Measurements from ENCODE around the gene IGLL5. TPM values are rescaled to one million over a fixed set of nuclear protein-coding genes. Genes with fewer than 3 reads are reported as not detected.

IGLL5 gene
- total RNA-seq, 1 donor from 2014 or later, result not detected

DNA sequence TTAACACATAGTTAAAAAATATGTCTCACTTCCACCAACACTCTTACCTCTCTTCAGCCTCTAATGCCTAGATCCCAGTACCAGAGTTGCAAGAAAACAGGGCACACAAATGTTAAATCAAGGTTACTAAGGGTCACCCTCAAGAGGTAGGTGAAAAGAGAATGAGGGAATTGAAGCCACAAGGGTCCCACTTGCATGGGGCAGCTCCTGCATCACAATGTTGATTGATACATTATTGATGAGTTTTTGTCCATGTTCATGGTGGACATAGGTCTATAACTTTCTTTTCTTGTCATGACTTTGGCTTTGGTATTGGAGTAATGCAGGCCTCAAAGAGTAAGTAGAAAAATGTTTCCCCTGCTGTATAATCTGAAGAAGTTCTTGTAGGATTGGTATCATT is 46.0 kb upstream of the IGLL5 start:
- Mint-ChIP-seq H3K27me3 (ENCODE audit: unreplicated experiment) (peaks cover 1% of the 10 kb centered on the region), H3K4me1 (ENCODE audit: unreplicated experiment) (no peaks in the 10 kb centered on the region), H3K27ac (ENCODE audit: unreplicated experiment) (no peak overlapping the region)

DNA sequence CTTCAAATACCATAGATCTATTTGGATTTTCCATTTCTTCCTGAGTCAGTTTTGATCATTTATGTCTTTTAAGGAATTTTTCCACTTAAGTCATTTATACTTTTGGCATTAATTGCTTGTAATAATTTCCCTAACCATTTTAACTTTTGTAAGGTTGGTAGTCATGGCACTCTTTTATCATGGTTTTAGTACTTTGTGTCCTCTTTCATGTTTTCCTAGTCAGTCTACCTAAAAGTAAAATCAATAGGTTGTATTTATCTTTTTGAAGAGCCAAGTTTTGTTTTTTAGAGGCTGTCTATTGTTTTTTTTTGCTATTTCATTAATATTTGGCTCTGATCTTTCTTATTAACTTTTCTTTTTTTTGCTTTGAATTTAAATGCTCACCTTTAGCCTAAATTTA is 45.5 kb upstream of the IGLL5 start:
- no peaks in the 10 kb centered on the region for H3K4me1 Mint-ChIP-seq (ENCODE audit: unreplicated experiment)
- DNase-seq (ENCODE audit: low spot score), result no peak
- peaks cover 1% of the 10 kb centered on the region for H3K27me3 Mint-ChIP-seq (ENCODE audit: unreplicated experiment)
- no peak overlapping the region for H3K27ac Mint-ChIP-seq (ENCODE audit: unreplicated experiment)
- no peak overlapping the region for H3K4me3 Mint-ChIP-seq (ENCODE audit: unreplicated experiment)
- TF ChIP-seq, protein P1, sequence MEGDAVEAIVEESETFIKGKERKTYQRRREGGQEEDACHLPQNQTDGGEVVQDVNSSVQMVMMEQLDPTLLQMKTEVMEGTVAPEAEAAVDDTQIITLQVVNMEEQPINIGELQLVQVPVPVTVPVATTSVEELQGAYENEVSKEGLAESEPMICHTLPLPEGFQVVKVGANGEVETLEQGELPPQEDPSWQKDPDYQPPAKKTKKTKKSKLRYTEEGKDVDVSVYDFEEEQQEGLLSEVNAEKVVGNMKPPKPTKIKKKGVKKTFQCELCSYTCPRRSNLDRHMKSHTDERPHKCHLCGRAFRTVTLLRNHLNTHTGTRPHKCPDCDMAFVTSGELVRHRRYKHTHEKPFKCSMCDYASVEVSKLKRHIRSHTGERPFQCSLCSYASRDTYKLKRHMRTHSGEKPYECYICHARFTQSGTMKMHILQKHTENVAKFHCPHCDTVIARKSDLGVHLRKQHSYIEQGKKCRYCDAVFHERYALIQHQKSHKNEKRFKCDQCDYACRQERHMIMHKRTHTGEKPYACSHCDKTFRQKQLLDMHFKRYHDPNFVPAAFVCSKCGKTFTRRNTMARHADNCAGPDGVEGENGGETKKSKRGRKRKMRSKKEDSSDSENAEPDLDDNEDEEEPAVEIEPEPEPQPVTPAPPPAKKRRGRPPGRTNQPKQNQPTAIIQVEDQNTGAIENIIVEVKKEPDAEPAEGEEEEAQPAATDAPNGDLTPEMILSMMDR (IDR thresholded peaks at IDR 0.05; ENCODE audit: unreplicated experiment), result no peak
- no peaks in the 10 kb centered on the region for H3K36me3 Mint-ChIP-seq (ENCODE audit: low read depth, unreplicated experiment)
- H3K9me3 Mint-ChIP-seq (ENCODE audit: unreplicated experiment), result no peaks in the 10 kb centered on the region

More for the DNA sequence above, 46.0 kb upstream of the IGLL5 start:
- DNase-seq (ENCODE audit: low spot score), result no peak
- Mint-ChIP-seq H3K9me3 (ENCODE audit: unreplicated experiment) (no peaks in the 10 kb centered on the region), H3K4me3 (ENCODE audit: unreplicated experiment) (no peak overlapping the region), H3K36me3 (ENCODE audit: low read depth, unreplicated experiment) (no peaks in the 10 kb centered on the region)
- TF ChIP-seq, protein P1 (IDR thresholded peaks at IDR 0.05; ENCODE audit: unreplicated experiment), result no peak

DNA sequence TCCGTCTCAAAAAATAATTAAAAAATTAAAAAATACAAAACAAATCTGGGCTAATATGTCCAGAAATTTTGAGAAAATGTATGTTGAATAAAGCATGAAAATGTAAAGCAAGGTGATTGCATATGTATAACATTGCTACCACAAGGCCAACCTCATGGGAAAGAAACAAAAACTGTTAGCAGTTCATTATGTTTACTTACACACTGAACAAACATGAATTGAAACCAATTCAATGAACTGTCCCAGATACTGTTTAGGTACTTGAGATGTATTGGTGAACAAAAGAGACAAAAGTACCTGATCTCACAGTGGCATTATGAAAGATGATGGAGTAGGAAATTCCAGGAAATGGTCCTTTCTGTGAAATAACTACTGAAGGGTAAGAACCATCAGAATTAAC is 43.8 kb upstream of the IGLL5 start:
- TF ChIP-seq, protein P1 (IDR thresholded peaks at IDR 0.05; ENCODE audit: unreplicated experiment), result no peak
- H3K36me3 Mint-ChIP-seq (ENCODE audit: low read depth, unreplicated experiment), result no peaks in the 10 kb centered on the region
- no peaks in the 10 kb centered on the region for H3K9me3 Mint-ChIP-seq (ENCODE audit: unreplicated experiment)
- no peak for DNase-seq (ENCODE audit: low spot score)
- H3K27ac Mint-ChIP-seq (ENCODE audit: unreplicated experiment), result no peak overlapping the region
- peaks cover 1% of the 10 kb centered on the region for H3K27me3 Mint-ChIP-seq (ENCODE audit: unreplicated experiment)
- no peaks in the 10 kb centered on the region for H3K4me1 Mint-ChIP-seq (ENCODE audit: unreplicated experiment)
- H3K4me3 Mint-ChIP-seq (ENCODE audit: unreplicated experiment), result no peak overlapping the region

DNA sequence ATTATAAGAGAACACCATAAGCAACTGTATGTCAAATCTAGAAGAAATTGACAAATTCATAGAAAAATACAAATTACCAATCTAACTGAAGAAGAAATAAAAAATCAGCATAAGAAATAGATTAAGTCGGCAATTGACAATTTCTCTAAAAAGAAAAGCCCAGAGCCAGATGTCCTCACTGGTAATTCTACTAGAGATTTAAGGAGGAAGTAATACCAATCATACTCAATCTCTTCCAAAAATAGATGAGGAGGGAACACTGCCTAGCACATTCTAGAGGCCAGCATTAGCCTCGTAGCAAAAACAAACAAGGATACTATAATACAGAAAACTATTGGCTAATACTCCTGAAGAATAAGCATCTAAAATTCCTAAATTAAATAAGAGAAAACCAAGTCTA is 40.4 kb upstream of the IGLL5 start:
- Mint-ChIP-seq H3K36me3 (ENCODE audit: low read depth, unreplicated experiment) (no peaks in the 10 kb centered on the region), H3K9me3 (ENCODE audit: unreplicated experiment) (no peaks in the 10 kb centered on the region), H3K4me3 (ENCODE audit: unreplicated experiment) (no peak overlapping the region), H3K27ac (ENCODE audit: unreplicated experiment) (no peak overlapping the region), H3K4me1 (ENCODE audit: unreplicated experiment) (no peaks in the 10 kb centered on the region), H3K27me3 (ENCODE audit: unreplicated experiment) (peaks cover 6% of the 10 kb centered on the region)
- TF ChIP-seq, protein P1 (IDR thresholded peaks at IDR 0.05; ENCODE audit: unreplicated experiment), result no peak
- no peak for DNase-seq (ENCODE audit: low spot score)

DNA sequence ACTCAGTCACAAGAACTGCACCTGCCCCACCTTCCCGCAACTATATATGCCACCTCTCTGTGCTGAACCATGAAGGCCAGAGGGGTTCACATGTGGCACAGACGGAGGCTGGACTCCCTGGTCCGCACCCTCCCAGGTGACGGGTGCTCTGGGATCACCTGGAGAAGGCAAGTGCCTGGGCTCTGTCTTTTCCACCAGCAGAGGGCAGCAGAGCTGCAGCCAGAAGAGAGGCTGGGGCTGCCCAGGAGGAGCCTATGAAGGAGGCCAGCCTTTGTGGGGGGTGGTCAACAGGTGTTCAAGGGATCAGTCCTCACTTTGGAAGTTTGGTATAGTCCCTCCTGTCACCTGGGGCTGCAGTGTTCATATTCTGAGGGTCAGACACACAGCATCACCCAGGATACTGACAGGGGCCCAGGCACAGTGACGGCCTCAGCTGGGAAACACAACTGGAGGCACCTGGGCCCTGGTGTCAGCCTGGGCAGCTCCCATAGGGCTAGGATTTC is 39.2 kb upstream of the IGLL5 start:
- H3K4me3 Mint-ChIP-seq (ENCODE audit: unreplicated experiment), result no peak overlapping the region
- no peaks in the 10 kb centered on the region for H3K36me3 Mint-ChIP-seq (ENCODE audit: low read depth, unreplicated experiment)
- H3K27ac Mint-ChIP-seq (ENCODE audit: unreplicated experiment), result no peak overlapping the region
- TF ChIP-seq, protein P1 (IDR thresholded peaks at IDR 0.05; ENCODE audit: unreplicated experiment), result peak; percentile 85
- no peaks in the 10 kb centered on the region for H3K9me3 Mint-ChIP-seq (ENCODE audit: unreplicated experiment)
- H3K27me3 Mint-ChIP-seq (ENCODE audit: unreplicated experiment), result peaks cover 6% of the 10 kb centered on the region
- peak; percentile 75 for DNase-seq (ENCODE audit: low spot score)
- H3K4me1 Mint-ChIP-seq (ENCODE audit: unreplicated experiment), result no peaks in the 10 kb centered on the region

All from endothelial cell (in vitro differentiated cells).